A549 (cell line): ENCODE results near the gene PGAP3.

Experiments
- CBX2 ChIP-seq: fragments of 200-600 bp; sonication (generic); IDR thresholded peaks from 2 replicates; pipeline ENCODE4 v1.6.1; 2016; ENCODE audit warnings: low read depth, mild to moderate bottlenecking, borderline replicate concordance
- CHD4 ChIP-seq: fragments of 200-600 bp; sonication (generic); IDR thresholded peaks from 2 replicates; pipeline ENCODE4 v1.6.1; 2016; ENCODE audit warnings: antibody characterized with exemption, mild to moderate bottlenecking, borderline replicate concordance
- CTCF ChIP-seq: fragments of >200 bp; sonication (Bioruptor Twin); formaldehyde crosslinking; IDR thresholded peaks from 3 replicates; pipeline ENCODE4 v1.5.1; 2016
- FOSL2 ChIP-seq, 2 experiments: fragments of 450-650 bp in 1 of 2; fragments of >200 bp in 1 of 2; sonication (Bioruptor Twin) in 1 of 2; formaldehyde crosslinking; IDR thresholded peaks; 2 replicates each; pipeline versions ENCODE4 v1.5.0 to v1.6.1; 2016 to 2020; ENCODE audit warnings: mild to moderate bottlenecking in 1 of 2, moderate library complexity in 1 of 2
- HDAC2 ChIP-seq: fragments of 200-600 bp; sonication (generic); IDR thresholded peaks from 2 replicates; pipeline ENCODE4 v1.6.1; 2016
- PBX3 ChIP-seq: IDR thresholded peaks from 2 replicates; pipeline ENCODE4 v1.6.1; 2012
- POLR2A ChIP-seq: IDR thresholded peaks from 2 replicates; pipeline ENCODE4 v1.6.1; 2012; ENCODE audit warnings: mild to moderate bottlenecking, low read length
- RAD21 ChIP-seq, 2 experiments: fragments of >200 bp in 1 of 2; sonication (Bioruptor Twin) in 1 of 2; formaldehyde crosslinking in 1 of 2; IDR thresholded peaks in 1 of 2; conservative IDR thresholded peaks in 1 of 2; 2 replicates in 1 of 2; 3 replicates in 1 of 2; pipeline ENCODE4 v1.6.1; 2012 to 2018; ENCODE audit warnings: inconsistent platforms in 1 of 2
- RFX5 ChIP-seq: fragments of 450-650 bp; IDR thresholded peaks from 2 replicates; pipeline ENCODE4 v1.7.1; 2014; ENCODE audit warnings: antibody characterized with exemption, mild to moderate bottlenecking, moderate library complexity
- RNF2 ChIP-seq: fragments of 200-600 bp; sonication (generic); IDR thresholded peaks from 2 replicates; pipeline ENCODE4 v1.6.1; 2016; ENCODE audit warnings: low read depth, mild to moderate bottlenecking, antibody characterized with exemption, moderate library complexity, borderline replicate concordance
- ZNF302 ChIP-seq: fragments of 250-450 bp; sonication (Bioruptor Pico); IDR thresholded peaks from 2 replicates; pipeline ENCODE4 v1.9.0; 2021; ENCODE audit warnings: inconsistent platforms, mild to moderate bottlenecking, moderate library complexity
- ZSCAN20 ChIP-seq: fragments of 250-450 bp; sonication (Bioruptor Pico); IDR thresholded peaks from 2 replicates; pipeline ENCODE4 v1.8.0; 2022; ENCODE audit warnings: mild to moderate bottlenecking, moderate library complexity

- TF ChIP-seq CTCF (no peak), CHD4 (no peak), CBX2 (no peak), FOSL2 (IDR thresholded peaks at IDR 0.05) (no peak), FOSL2 (CRISPR knock-in tag; IDR thresholded peaks at IDR 0.05) (no peak), ZNF302 (no peak), PBX3 (no peak), RNF2 (no peak), POLR2A (no peak), RFX5 (no peak), RAD21 (conservative IDR thresholded peaks at IDR 0.05 in 1 of 2, IDR thresholded peaks at IDR 0.05 in 1 of 2) (no peak), ZSCAN20 (CRISPR knock-in tag) (no peak), HDAC2 (no peak)
These were observed 10.1 kb upstream of the PGAP3 start for GRCh38 chr17:39697961-39698360.
